GM21529 (cell line): Measurements from ENCODE around the gene TMEM208.
A peak's percentile ranks its signal among the peaks of the same experiment; 100 is the strongest.

Experiments
- ATAC-seq: cut with Tn5 transposase; IDR thresholded peaks from one replicate; pipeline ENCODE4 v1.9.1; 2021; ENCODE audit not compliant: unreplicated experiment

TMEM208 gene

GRCh38 chr16:67226804-67227566 lies at the start of gene TMEM208:
TSS of gene TMEM208 (plus strand) at chr16:67227130. CDS start at chr16:67227219, 89 bp downstream.
- peak; percentile 92 for ATAC-seq

GRCh38 chr16:67177743-67178699 lies 48.9 kb upstream of the TMEM208 start:
- no peak for ATAC-seq

- ATAC-seq = no peak
Observed at GRCh38 chr16:67179421-67180080, 47.4 kb upstream of the TMEM208 start.

- ATAC-seq = no peak
Observed at GRCh38 chr16:67180166-67180565, 46.8 kb upstream of the TMEM208 start.

- no peak for ATAC-seq
Observed at GRCh38 chr16:67181346-67181745, 45.6 kb upstream of the TMEM208 start.

GRCh38 chr16:67182288-67182687 lies 44.6 kb upstream of the TMEM208 start:
- no peak for ATAC-seq

GRCh38 chr16:67183284-67183626 lies 43.7 kb upstream of the TMEM208 start:
- ATAC-seq = no peak

GRCh38 chr16:67183627-67184452 lies 43.1 kb upstream of the TMEM208 start, which contains the start of gene MATCAP1:
TSS of gene MATCAP1 (minus strand) at chr16:67183963. CDS start at chr16:67180610, 3,353 bp downstream.
- ATAC-seq = peak; percentile 91

GRCh38 chr16:67184453-67184994 lies 42.4 kb upstream of the TMEM208 start:
- no peak for ATAC-seq

GRCh38 chr16:67184995-67185650 lies 41.8 kb upstream of the TMEM208 start:
- ATAC-seq = no peak

- ATAC-seq = no peak
Observed at GRCh38 chr16:67185651-67186134, 41.2 kb upstream of the TMEM208 start.

- no peak for ATAC-seq
Observed at GRCh38 chr16:67186550-67186950, 40.4 kb upstream of the TMEM208 start.

GRCh38 chr16:67187175-67187890 lies 39.6 kb upstream of the TMEM208 start:
- ATAC-seq = no peak

- no peak for ATAC-seq
Observed at GRCh38 chr16:67188323-67188722, 38.6 kb upstream of the TMEM208 start.

- ATAC-seq = no peak
Observed at GRCh38 chr16:67188798-67189197, 38.1 kb upstream of the TMEM208 start.

GRCh38 chr16:67190041-67190440 lies 36.9 kb upstream of the TMEM208 start, which contains the start of gene EXOC3L1:
TSS of gene EXOC3L1 (minus strand) at chr16:67190136. CDS start at chr16:67189676, 460 bp downstream.
- ATAC-seq = no peak

- no peak for ATAC-seq
Observed at GRCh38 chr16:67190448-67191399, 36.2 kb upstream of the TMEM208 start.
